K562 (cell line): Measurements from ENCODE around the gene HPD. TPM values are rescaled to one million over a fixed set of nuclear protein-coding genes. Genes with fewer than 3 reads are reported as not detected.

Source experiments
- CHAMP1 ChIP-seq: fragments of 450-650 bp; IDR thresholded peaks from 2 replicates; pipeline ENCODE4 v1.6.1; 2016; ENCODE audit warnings: mild to moderate bottlenecking
- CHCHD3 ChIP-seq: fragments of 250-450 bp; sonication (Bioruptor Pico); IDR thresholded peaks from 2 replicates; pipeline ENCODE4 v2.1.2; 2022; ENCODE audit warnings: mild to moderate bottlenecking
- JUNB ChIP-seq: fragments of 450-650 bp; formaldehyde crosslinking; conservative IDR thresholded peaks from 2 replicates; pipeline ENCODE4 v1.4.0; 2020; ENCODE audit warnings: mild to moderate bottlenecking
- MGA ChIP-seq: fragments of 450-650 bp; IDR thresholded peaks from 2 replicates; pipeline ENCODE4 v1.6.1; 2016; ENCODE audit warnings: mild to moderate bottlenecking, moderate library complexity
- SFPQ ChIP-seq: fragments of 200-400 bp; formaldehyde crosslinking; IDR thresholded peaks from 2 replicates; pipeline ENCODE4 v1.6.1; 2017; ENCODE audit warnings: mild to moderate bottlenecking, low read depth, low read length, moderate library complexity
- ZKSCAN1 ChIP-seq: fragments of 150-350 bp; IDR thresholded peaks from 2 replicates; pipeline ENCODE4 v1.6.1; 2016; ENCODE audit warnings: low read depth, low read length
- ZNF512 ChIP-seq: IDR thresholded peaks from 2 replicates; pipeline ENCODE4 v1.6.1; 2016; ENCODE audit warnings: missing genetic modification characterization, missing compliant biosample characterization
- polyA plus RNA-seq, 8 experiments: library from polyadenylated mRNA; depleted of rRNA in 4 of 8; stranded (reverse) in 5 of 8; unstranded in 3 of 8; fragments of >200 nt; fragmentation: Nextera tagmentation in 2 of 8; fragmentation: Illumina TruSeq in 1 of 8; extraction: Ambion mirVana in 2 of 8; extraction: Trizol in 1 of 8; gene quantifications; 2 replicates each; pipeline versions ENCODE4 v1.2.1 to v1.2.3, GENCODE V29; 2011 to 2014; ENCODE audit warnings: inconsistent platforms in 1 of 8, missing spikeins in 1 of 8
- total RNA-seq, 7 experiments: library from RNA; depleted of rRNA in 6 of 7; stranded (reverse); fragments of >200 nt in 6 of 7; fragmentation: Illumina TruSeq in 2 of 7; extraction: Trizol in 2 of 7; gene quantifications; 2 replicates each; pipeline versions ENCODE4 v1.2.1 to v1.2.3, GENCODE V29; 2011 to 2021; ENCODE audit warnings: low replicate concordance in 1 of 7

Gene HPD
- total and polyA plus RNA-seq, 9 of the 15 experiments (the other 6 are each of a cell fraction or from before 2014, with no cell fraction given), result 0.06 to 0.29 (median 0.07) TPM; not detected in 4

- no peak for TF ChIP-seq CHAMP1
- TF ChIP-seq ZKSCAN1, result no peak; the same call in 1 of the 2 replicates
- no peak for TF ChIP-seq JUNB (CRISPR knock-in tag)
- TF ChIP-seq SFPQ, result no peak
- no peak for TF ChIP-seq ZNF512 (tag)
- no peak for TF ChIP-seq CHCHD3 (CRISPR knock-in tag)
- no peak for TF ChIP-seq MGA
Measured at GRCh38 chr12:121799842-121800693, 58.6 kb downstream of the HPD start (continued).
